ENCODE measurements around the gene ANO10.

The ANO10 gene

GRCh38 chr3:43340403-43340802 is 281.4 kb downstream of the ANO10 start:
- no peak for DNase-seq

GRCh38 chr3:43338295-43338694 is 283.5 kb downstream of the ANO10 start:
- DNase-seq, result no peak

DNA sequence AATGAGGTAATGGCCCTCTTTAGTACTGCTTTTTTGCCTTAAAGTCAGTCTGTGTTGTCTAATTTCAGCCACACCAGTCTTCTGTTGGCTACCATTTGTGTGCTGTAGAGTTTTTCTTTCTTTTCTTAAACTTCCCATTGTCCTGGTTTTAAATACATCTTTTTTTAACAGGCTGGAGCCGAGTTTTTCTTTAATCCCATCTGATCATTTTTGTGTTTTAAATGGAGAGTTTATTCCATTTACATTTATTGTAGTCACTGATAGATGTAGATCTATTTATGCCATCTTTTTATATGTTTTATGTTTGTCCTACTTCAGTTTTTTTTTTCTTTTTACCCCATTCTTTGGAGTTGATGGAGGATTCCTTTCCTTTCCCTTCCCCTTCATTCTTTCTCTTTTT is 286.0 kb downstream of the ANO10 start:
- no peak for DNase-seq

DNA sequence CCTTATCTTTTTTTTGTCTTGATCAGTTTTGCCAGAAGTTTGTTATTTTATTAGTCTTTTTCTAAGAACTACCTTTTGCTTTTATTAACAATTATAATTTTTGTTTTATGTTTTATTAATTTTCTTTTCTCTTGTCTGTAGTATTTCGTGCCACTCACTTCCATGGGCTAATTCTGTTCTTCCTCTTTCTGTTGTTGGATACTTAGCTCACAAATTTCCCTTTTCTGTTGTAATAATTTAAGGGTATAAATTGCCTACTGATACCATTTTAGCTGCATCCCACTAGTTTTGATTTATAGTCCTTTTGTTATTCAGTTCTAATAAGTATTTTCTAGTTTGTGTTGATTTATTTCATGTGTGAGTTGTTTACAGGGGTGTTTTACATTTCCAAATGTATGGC is 286.8 kb downstream of the ANO10 start:
- DNase-seq, result no peak

DNA sequence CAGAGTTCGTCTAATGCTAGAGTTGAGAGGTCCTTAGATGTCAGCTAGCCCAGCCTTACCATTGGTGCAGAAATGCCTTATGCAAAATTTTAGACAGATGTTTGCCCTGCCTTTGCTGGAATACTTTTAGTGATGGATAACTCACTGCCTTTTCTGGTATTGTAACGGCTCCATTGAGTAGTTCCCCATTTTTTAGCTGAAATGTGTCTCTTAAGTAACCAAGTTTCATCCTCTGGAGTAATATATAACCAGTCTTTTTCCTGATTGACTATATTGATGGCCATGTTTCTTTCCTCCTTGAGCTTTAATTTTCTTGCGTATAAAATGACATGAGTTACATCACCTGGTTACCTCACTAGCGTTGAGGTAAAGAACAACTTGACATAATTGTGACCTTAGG is 290.4 kb downstream of the ANO10 start:
- DNase-seq, result no peak

GRCh38 chr3:43330981-43331380 is 290.8 kb downstream of the ANO10 start:
- DNase-seq, result no peak

GRCh38 chr3:43328653-43329052 is 293.2 kb downstream of the ANO10 start:
- no peak for DNase-seq

- DNase-seq, result no peak
Observed at GRCh38 chr3:43327582-43327979, 294.2 kb downstream of the ANO10 start.

- DNase-seq, result no peak
Observed at GRCh38 chr3:43326891-43327581, 294.8 kb downstream of the ANO10 start.

GRCh38 chr3:43323541-43323940 is 298.3 kb downstream of the ANO10 start:
- no peak for DNase-seq

DNA sequence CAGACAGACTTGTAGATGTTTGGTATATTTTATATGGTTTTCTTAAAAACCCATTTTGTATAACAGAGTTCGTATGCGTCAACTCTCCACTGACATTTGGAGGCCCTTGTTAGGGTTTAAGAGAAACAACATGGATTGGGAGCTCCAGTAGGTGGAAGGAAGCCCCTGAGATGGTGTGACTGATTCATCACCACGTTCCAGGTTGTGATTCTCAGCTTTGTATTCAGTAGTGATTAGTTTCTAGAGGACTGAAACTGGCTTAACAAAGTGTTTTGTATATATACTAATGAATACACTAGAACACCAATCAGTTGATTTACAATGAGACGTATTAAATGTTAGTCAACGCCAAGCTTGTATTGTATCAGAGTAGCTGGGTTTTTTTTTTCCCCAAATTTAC is 301.5 kb downstream of the ANO10 start:
- no peak for DNase-seq

DNA sequence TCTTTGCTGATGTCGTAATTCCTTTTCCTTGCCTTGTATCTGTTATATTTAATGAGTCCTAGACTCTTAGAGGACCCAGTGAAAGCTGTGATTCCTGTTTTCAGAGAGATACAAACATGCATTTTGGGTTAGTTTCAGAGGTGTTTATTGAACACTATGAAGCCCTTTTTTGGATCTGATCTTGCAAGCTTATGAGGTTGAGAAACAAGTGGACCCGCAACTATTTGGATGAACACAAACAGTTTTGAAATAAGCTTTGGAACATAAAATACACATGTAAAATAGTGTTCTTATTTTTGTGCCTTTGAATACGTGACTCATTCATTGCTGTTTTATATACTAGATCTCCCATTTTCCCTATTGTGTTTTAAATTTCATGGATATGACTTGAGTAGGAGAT is 302.0 kb downstream of the ANO10 start:
- DNase-seq, result no peak

GRCh38 chr3:43319376-43319775 is 302.4 kb downstream of the ANO10 start:
- no peak for DNase-seq

DNA sequence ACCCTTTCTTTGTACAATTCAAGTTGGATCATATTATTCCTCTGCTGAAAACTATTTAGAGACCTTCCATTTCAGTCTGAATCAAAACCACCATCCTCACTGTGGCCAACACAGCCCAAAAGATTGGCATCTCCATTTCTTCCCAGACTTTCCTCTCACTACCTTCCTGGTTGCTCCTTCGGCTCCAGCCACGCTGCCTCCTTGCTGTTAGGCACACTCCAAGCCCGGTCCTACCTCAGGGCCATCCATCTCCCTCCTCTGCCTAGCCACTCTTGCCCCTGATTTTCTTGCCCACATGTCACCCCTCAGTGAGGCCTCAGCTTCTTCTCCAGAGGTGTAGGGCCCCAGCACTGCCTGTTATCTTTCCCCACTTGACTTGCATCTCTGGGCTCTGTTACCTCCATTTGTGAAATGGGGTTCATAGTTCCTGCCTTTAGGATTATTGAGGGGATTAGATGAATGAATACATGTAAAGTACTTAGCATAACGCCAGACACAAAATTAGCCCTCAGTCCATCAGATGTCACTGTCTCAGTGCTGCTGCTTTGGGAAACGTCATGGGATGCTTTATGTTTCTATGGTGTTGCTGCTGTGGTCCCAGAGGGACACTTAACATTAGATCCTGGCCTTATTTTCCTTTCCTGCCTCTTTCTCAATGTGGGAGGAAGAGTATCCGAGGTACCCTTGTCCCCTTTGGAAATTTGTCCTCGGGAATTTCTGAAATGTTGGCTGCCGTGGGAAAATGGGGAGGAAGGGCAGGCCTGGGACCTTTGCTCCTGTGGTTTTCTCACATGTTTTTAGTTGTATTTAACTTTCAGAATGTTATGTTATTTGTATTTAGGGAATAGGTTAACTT is 304.1 kb downstream of the ANO10 start:
- no peak for DNase-seq

DNA sequence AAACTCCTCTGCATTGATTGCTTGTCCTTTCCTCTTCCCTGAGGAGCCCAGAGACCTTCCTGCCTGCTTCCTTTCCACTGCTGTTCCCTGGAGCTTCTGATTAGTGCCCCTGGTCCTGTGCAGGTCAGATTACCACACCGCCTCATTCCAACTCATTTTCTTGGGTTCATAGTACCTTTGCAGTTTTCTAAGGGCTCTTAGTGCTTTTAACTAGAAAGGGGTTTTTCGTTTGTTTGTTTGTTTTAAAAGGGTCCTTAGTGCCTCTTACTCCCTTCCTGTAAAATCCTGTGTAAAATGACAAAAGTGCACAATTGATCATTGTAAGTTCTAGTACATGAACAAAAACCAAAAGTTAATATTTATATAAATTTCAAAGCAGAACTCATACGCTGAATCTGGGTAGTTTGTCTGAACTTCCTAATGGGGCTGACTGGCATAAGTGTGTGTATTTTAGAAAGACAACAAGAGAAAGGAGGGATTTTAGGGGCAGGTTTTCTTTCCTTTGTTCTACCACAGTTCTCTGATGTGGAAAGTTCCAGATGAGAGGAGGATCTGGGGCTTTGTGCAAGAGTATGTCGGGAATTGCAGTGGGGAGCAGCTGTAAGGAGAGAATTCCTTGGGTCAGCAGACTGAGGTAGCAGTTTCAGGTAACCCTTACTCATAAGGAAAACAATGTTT is 304.9 kb downstream of the ANO10 start:
- DNase-seq, result no peak

All from CD4-positive, alpha-beta T cell treated with Interleukin-21 for 1 hour (primary cell).